Loucy (cell line): ENCODE results near the gene PLEKHH1.

Experiments
- EZH2phosphoT487 ChIP-seq: fragments of 200-600 bp; IDR thresholded peaks from 2 replicates; pipeline ENCODE4 v1.6.1; 2018; ENCODE audit warnings: antibody characterized with exemption, mild to moderate bottlenecking, moderate library complexity, borderline replicate concordance
- TF ChIP-seq, protein P1 (sequence below): fragments of 200-600 bp; sonication (generic); conservative IDR thresholded peaks from 2 replicates; pipeline ENCODE4 v1.5.1; 2014; ENCODE audit warnings: mild to moderate bottlenecking, antibody characterized with exemption, low read length

DNA sequence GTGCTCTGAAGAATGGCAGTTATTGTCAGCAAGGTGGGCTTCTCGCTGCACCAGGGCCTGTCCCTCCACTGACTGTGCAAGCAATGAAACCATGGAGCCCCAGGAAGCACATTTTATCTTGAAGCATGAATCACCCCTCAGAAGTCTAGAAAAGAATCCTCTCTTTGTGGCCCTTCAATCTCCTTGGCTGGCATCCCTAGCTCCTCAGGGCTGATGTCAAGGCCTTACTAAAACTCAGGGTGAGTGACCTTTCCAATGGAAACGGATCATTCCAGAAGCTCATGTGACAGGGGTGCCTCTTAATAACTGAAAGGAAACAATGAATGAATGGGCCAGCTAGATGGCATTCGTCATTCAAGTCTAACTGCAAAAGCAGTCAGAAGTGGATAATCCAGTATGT is 22.3 kb upstream of the PLEKHH1 start:
- TF ChIP-seq, protein P1, sequence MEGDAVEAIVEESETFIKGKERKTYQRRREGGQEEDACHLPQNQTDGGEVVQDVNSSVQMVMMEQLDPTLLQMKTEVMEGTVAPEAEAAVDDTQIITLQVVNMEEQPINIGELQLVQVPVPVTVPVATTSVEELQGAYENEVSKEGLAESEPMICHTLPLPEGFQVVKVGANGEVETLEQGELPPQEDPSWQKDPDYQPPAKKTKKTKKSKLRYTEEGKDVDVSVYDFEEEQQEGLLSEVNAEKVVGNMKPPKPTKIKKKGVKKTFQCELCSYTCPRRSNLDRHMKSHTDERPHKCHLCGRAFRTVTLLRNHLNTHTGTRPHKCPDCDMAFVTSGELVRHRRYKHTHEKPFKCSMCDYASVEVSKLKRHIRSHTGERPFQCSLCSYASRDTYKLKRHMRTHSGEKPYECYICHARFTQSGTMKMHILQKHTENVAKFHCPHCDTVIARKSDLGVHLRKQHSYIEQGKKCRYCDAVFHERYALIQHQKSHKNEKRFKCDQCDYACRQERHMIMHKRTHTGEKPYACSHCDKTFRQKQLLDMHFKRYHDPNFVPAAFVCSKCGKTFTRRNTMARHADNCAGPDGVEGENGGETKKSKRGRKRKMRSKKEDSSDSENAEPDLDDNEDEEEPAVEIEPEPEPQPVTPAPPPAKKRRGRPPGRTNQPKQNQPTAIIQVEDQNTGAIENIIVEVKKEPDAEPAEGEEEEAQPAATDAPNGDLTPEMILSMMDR = no peak
- TF ChIP-seq EZH2phosphoT487 = no peak
